ENCODE measurements around the gene SLFN11.

GRCh38 chr17:35337364-35337763 lies 36.1 kb downstream of the SLFN11 start:
- TF ChIP-seq CTCF (IDR thresholded peaks at IDR 0.05) (no peak), EZH2 (IDR thresholded peaks at IDR 0.05) (no peak)

All from neural progenitor cell (in vitro differentiated cells).